GM19035 (cell line): ENCODE results near the gene CST9L.
"Not testable (repeated sequence)": the region's sequence is repeated elsewhere in the genome, so short reads cannot be mapped to it uniquely, and the experiment has no call there.

Source experiments
- ATAC-seq: cut with Tn5 transposase; IDR thresholded peaks from one replicate; pipeline ENCODE4 v1.9.1; 2021; ENCODE audit not compliant: unreplicated experiment

The CST9L gene

DNA sequence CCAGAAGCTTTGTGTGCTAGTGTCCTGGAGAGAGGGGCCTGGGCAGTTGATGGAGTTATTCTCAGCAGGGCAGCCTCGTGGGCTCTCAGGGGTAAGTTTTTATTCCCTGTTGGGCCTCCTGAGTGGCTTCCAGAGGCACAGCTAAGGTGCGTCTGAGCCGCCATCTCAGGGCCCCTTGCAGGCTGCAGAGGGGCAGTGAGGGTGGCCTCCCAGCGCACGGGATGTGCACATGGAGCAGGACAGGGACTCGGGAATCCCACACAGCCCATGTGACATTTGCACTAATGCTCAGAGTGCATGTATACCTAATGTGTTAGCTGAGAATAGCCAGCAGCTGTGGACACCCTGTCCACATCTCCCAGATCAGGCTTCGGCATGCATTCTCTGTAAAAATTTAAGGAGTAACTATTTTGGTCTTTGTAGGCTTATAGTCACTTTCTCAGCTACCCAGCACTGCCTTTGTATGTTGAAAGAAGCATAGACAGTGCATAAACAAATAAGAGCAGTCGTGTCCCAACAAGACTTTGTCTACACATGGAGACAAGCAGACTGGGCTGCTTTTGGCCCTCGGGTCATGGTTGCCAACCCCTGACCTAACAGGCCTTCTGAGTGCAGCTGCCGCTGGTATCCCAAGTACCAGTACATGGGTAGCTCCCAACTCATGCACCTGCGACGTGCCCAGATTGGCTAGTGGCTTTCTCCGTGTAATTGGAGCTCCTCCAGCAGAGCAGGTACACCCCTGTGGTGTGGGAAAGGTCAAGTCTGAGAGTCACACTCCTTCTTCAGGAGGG is 18.6 kb upstream of the CST9L start:
- no peak for ATAC-seq

DNA sequence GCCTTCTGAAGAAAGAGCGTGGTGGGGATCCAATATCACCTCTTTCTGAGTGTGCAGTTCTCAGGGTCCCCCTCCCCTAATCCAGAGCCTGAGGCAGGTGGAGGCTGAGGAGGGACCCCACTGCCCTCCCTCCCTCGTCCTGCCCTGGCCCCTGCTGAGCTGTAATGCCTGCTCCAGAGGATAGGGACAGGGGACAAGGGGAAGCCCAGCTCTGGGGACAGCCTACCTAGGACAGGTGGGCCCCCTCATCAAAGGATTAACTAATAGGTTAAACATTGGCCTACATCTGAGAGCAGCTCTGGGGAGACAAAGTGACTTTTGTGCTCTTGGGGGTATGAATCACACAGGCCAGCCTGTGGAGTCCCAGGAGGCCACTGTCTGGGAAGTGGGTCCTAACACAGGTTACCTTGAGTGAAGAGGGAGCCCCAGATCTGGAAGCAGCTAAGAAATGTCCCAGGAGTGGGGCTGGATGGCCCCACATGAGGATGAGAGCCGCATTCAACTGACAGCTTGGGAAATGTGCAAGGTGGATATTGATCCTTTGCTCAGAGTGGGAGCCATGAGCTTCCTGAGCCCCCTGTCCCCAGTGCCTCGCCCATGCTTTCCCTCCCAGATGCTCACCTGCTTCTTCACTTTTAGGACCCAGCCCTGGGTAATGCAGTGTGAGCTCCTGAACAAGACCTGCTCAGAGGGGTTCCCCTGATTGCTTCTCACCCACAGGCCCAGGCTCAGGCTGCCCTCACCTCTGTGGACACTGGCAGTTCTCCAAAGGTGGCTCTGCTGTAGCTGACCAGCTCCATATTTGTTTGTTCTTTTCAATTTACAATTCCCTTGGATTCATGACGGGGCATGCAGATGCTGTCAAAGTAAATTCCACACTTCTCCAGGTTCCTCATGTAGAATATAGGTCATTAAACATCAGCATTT is 17.8 kb upstream of the CST9L start:
- no peak for ATAC-seq

DNA sequence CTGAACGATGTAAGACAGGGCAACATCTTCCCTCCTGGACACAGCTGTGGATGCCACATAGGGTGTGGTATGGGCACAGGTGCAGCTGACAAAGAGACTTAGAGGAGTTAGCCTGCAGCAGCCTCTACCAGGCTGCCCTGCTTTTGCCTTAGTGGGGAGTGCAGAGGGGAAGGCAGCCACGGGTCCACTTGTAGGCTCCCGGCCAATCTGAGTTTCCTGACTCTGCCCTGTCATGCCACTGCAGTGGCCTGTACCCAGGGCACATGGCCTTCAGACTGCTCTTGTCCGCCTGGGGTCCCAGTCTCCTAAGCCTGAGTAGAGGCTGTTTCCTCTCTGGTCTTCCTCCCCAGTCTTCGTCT is 17.1 kb upstream of the CST9L start:
- no peak for ATAC-seq

DNA sequence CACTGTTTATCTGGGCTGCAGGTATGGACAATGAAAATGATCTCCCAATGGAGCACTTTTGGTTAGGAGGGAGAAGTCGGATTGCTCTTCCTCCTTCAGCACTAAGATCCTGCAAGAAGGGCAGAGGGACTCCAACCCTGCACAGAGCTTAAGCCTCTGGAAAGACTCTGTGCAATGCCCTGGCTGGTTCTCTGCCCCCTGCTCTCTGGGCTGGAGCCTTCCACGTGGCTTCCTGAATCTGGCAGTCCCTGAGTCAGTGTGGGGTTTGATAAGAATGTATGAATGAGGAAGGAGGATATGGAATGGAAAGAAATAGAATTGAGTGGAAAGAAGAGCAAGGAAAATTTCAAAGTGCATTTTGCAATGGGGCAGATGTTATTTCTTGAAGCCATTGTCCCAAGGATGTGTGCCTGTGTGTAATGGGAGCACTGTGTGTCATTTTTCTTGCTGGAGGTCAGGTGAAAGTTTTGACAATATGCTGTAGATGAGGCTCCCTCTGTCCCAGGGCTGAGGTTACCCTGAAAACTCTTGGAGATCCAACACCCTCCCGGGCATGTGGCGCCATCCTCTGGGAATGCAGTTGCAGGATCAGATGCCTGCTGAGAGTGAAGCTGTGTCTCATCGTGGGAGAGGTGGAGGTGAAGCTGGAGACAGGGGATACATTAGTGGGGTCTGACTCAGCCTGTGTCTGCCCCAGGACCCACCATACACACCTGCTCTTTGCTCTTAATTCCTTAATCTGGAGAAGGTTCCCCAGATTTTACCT is 16.3 kb upstream of the CST9L start:
- no peak for ATAC-seq

DNA sequence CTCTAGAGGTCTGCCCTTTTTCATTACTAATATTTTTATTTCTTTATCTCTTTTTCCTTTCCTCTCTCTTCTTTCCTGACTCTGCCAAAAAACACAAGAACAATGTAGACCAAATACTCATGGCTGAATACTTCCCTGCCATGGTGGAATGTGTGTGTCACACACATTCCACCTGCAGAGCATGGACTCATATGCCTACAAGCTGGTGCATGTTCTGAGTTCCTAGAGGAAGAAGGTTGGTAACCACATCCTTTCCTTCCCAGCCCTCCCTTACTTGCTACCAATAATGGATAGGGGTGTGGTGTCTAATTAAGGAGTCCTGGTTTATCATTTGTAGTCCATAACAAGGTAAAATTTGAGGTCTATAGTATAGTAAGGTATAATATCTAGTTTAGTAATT is 15.2 kb upstream of the CST9L start:
- ATAC-seq, result no peak

DNA sequence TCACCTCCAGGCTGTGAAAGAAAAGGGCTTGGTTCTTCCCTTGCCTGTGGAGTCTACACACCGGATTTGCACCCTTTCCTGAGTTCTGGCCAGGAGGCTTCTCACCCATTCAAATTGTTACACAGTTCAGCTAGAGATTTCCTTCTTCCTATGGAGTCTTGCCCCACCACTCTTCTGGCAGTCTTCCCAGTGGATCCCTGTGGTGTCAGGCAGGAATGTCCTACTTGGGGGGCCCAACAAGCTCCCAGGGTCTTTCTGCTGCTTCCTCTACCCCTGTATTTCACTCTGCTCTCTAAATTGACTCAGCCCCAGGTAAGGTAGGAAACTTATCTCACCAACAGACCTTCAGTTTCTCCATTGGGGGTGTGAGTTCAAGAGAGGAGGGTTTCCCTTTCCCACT is 14.0 kb upstream of the CST9L start:
- no peak for ATAC-seq

DNA sequence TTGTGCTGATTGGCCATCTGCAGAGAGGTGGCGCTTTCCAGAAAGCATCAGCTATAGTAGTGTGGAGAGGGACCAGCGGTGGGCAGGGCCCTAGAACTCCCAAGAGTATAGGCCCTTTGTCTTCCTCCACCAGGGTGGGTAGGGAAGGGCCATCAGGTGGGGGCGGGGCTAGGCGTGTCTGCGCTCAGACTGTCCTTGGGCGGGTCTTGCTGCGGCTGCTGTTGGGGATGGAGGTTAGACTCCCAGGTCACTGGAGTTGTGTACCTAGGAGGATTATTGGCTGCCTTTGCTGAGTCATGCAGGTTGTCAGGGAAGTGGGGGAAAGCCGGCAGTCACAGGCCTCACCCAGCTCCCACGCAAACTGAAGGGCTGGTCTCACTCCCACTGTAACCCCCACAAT is 13.5 kb upstream of the CST9L start:
- ATAC-seq, result not testable (repeated sequence)

DNA sequence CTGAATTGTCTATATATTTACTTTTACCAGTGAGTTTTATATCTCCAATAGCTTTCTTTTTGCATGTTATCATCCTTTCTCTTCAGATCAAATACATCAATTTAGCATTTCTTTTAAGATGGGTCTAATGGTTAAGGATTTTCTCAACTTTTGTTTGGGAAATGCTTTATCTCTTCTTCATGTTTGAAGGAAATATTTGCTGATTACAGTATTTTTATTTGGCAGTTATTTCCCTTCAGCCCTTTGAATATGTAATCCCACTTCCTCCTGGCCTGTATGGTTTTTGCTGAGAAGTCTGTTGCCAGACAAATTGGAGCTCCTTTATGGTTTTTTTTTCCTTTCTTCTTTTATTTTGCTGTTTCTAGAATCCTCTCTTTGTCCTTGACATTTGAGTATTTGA is 6.7 kb upstream of the CST9L start:
- ATAC-seq, result no peak

DNA sequence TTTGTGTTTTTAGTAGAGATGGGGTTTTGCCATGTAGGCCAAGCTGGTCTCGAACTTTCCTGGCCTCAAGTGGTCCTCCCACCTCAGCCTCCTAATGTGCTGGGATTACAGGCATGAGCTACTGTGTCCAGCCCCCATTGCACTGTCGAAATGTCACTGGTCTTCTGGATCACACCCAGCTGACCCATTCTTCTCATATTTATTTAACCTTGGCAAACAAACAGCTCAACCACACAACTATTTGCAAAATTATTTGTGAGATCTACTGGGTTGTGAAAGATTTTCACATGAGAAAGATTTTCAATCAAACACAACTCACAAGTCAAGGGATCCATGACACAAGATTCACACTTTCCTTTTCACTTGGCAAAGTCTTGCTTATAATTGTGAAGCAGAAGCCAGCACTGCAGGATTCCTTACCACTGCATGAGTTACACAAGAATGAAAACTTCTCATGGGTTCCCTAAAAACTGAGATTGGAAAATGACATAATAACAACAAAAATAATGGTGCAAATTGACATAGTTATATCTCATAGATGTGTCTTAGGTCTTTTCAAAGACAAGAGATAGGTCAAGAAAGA is 2.0 kb upstream of the CST9L start:
- no peak for ATAC-seq

DNA sequence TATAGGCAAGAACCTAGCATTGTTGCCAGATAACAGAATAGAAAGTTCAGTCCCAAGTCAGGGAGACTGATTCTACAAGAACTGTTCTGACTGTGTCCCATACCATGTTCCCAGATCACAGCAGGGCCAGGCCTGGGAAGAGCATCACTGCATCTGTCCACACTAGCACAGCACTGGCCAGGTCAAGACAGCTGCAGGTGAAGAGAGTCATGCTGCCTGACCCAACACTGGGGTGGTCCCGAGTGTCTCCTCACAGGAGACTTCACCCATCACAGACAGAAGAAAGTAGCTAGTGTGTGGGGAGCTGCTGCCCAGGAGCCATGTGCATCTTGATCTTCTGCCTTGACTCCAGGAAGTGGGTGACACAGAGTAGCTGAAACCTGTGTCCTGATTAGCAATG is 1.3 kb upstream of the CST9L start:
- ATAC-seq, result no peak

DNA sequence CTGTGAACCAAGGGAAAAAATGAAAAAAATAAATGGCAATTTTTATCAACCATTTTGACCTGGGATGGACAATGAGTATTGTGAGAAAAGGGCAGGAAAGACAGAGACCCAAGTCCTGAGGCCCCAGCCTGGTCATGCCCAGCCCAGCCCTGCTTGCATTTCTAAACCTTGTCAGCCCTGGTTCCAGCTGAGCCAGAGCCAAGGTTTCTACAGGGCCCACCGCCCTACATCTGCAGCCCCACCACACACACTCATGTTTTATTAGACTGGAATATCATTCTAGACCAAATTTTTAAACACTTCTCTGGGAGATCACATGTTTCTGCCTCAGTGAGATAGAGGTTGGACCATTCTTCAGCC is 667 bp upstream of the CST9L start:
- ATAC-seq, result no peak

DNA sequence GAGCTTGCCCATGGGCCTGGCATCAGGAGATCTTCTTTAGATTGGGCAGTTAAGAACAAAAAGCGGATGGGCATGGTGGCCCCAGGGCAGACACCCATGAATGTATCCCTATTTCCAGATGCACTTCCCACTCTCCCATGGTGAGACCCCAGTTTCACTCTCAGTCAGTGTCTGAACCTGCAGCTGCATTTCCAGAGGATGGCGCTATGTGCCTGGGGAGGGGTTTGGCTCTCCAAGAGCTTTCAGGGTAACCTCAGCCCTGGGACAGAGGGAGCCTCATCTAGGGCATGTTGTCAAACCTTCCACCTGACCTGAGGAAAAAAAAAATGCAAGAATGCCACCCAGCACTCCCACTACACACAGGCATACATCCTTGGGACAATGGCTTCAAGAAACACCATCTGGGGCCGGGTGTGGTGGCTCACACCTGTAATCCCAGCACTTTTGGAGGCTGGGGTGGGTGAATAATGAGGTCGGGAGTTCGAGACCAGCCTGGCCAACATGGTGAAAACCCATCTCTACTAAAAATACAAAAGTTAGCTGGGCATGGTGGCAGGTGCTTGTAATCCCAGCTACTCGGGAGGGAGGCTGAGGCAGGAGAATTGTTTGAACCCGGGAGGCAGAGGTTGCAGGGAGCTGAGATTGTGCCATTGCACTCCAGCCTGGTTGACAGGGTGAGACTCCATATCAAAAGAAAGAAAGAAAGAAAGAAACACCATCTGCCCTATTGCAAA is 1.9 kb downstream of the CST9L start:
- ATAC-seq, result no peak

DNA sequence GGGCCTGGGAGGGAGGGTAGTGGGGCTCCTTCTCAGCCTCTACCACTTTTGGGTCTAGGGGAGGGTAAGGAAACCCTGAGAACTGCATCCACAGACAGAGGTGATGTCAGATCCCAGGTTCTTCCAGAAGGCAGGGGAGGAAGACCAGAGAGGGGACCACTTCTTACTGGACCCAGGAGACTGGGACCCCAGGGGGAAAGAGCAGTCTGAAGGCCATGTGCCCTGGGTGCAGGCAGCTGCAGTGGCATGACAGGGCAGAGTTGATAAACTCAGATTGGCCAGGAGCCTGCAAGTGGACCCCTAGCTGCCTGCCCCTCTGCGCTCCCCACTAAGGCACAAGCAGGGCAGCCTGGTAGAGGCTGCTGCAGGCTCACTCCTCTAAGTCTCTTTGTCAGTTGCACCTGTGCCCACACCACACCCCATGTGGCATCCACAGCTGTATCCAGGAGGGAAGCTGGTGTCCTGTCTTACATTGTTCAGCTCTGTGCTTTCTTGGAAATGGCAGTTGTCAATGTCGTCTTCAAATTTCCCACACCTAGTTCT is 2.7 kb downstream of the CST9L start:
- ATAC-seq, result no peak

DNA sequence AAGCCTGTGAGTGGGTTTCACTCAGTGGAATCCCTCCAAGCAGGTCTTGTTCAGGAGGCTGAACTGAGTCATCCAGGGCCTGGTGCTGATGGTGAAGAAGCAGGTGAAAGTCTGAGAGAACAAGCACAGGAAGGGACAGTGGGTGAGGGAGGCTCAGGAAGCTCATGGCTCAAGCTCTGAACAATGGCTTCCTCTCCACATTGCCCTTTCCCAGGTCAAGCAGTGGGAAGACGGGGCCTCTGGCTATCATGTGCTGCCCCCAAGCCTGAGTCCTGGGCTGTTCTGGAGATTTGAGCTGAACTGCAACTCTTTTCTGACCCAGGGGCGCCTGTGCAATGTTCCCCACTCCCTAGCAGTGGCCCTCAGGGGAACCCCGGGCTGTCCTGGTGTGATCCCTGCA is 3.4 kb downstream of the CST9L start:
- no peak for ATAC-seq

DNA sequence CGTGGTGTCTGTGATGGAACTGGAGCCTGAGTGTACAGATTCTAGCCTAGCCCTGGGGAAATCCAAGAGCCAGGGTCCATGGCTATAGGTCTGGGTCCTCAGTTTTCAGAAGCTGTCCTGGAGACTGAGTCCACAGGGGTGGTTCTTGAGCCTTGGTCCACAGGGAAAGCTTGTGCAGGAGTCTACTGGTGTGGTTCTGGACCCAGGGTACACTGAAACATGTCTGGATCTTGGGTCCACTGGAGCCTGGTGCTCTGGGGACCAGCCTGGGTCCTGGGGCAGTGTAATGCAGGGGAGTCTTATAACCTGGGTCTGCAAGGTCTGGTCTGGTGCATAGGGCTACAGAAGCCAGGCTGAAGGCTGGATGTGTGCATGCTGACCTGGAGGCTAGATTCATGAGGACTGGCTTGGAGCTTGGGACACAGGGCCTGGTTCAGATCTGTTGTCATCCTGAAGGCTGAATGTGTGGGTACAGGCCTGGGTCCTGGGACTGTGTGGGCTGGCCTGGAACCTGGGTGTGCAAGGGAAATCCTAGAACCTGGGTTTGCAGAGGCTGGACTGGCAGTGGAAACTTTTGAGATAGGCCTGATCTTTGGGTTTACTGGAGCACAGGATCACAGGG is 5.5 kb downstream of the CST9L start:
- no peak for ATAC-seq

DNA sequence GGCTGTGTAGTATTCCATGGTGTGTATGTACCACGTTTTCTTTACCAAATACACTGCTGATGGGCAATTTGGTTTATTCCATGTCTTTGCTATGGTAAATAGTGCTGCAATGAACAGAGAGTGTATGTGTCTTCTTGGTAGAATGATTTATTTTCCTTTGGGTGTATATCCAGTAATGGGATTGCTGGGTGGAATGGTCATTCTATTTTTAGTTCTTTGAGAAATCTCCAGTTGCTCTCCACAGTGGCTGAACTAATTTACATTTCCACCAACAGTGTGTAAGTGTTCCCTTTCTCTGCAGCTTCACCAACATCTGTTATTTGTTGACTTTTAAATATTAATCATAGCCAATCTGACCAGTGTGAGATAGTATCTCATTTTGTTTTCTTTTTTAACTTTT is 13.9 kb downstream of the CST9L start:
- ATAC-seq, result no peak

DNA sequence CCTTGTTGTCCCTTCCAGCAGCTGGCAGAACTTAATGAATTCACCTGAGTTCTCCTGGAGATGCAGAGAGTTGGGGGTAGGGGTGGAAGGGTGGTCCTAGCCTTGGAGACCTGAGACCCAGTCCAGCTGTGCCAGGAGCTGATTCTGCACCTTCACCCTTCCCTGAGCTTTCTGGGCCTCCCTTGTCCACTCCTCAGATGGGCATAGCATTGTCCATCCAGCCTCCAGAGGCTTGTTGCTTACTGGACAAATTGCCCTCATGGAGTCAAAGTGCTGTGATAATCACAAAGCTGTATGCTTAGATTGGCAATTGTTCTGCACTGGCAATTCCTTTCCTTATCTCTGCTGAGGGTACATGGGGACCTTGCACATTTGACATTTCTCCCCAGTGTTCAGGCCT is 16.5 kb downstream of the CST9L start:
- no peak for ATAC-seq

DNA sequence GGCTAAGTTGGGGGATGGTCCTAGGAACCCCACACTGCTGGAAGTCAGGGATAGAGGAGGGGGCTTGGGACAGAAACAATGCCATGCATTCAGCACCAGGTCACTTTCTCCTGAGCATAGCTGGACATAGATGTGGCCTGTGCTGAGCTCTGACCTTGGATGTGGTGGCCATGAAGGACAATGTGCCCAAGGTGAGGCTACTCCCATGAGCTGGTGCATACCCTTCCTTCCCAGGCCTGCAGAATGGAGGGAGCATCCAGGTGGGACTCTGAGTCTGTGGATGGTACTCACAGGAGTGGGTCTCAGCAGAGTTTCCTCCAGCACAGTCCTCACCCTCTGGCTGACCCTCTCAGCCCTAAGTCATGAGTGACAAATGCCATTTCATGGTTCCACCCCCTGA is 16.9 kb downstream of the CST9L start:
- ATAC-seq, result no peak

DNA sequence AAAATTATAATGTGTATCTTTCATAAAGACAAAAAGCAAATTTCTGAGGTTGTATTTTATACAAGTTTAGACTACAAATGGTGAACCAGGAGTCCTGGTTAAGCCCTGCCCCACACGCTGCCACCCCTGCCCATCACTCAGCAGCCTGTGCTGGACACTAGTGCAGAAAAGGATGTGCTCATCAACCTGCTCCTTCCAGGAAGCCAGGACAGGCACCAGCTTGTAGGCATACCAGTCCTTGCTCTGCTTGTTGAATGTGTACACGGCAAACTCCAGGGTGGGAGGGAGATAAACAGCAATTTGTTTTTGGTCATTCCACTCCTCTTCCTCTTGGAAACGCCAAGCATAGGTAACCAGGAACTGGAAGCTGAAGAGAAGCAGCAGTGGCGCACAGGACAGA is 18.1 kb downstream of the CST9L start:
- ATAC-seq, result no peak

DNA sequence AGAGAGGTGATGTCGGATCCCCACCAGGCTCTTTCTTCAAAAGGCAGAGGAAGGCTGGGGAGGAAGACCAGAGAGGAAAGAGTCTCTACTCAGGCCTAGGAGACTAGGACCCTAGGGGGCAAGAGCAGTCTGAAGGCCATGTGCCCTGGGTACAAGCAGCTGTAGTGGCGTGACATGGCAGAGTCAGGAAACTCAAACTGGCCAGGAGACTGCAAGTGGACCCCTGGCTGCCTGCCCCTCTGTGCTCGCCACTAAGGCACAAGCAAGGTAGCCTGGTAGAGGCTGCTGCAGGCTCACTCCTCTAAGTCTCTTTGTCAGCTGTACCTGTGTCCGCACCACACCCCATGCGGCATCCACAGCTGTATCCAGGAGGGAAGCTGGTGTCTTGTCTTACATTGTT is 19.9 kb downstream of the CST9L start:
- ATAC-seq, result no peak
